ENCODE measurements around the gene CACFD1. TPM values are rescaled to one million over a fixed set of nuclear protein-coding genes. Genes with fewer than 3 reads are reported as not detected.

The CACFD1 gene
- total and polyA plus RNA-seq, 2 of the 4 experiments (the other 2 are of a cell fraction), result 2.0 to 6.6 TPM

- no peak overlapping the region for H2BK120ac ChIP-seq (ENCODE audit: low read depth, low read length)
- H3K9ac ChIP-seq (ENCODE audit: low read depth, low read length), result no peak overlapping the region
- H4K20me1 ChIP-seq (ENCODE audit: insufficient read depth, low read length), result no peaks in the 10 kb centered on the region; the same call in 1 of the 2 replicates
- no peak overlapping the region for H2BK5ac ChIP-seq (ENCODE audit: low read depth, low read length, poor library complexity, severe bottlenecking)
- H3K14ac ChIP-seq (replicated peaks; ENCODE audit: low read depth, low read length), result no peak overlapping the region
- H3K36me3 ChIP-seq (ENCODE audit: control insufficient read depth, insufficient read depth, low read length), result no peaks in the 10 kb centered on the region
- peak; percentile 46 for DNase-seq
- H4K5ac ChIP-seq (ENCODE audit: low read depth, low read length), result no peak overlapping the region
- H3K27me3 ChIP-seq (ENCODE audit: control insufficient read depth, insufficient read depth, low read length), result peaks cover 15% of the 10 kb centered on the region
- no peak overlapping the region for H3K4me2 ChIP-seq (ENCODE audit: low read depth, low read length)
- H2AFZ ChIP-seq (replicated peaks; ENCODE audit: low read length, poor library complexity), result no peak overlapping the region
- H3K4me3 ChIP-seq (ENCODE audit: insufficient read depth, low read depth, low read length), result no peak overlapping the region
- no peak overlapping the region for H3K23ac ChIP-seq (ENCODE audit: low read depth, low read length)
- ChIA-PET CTCF (no interaction called here), POLR2A (ENCODE audit: unreplicated experiment) (no interaction called here)
- no peak overlapping the region for H2AK9ac ChIP-seq (replicated peaks; ENCODE audit: low read depth, low read length, poor library complexity)
- no peaks in the 10 kb centered on the region for H3K4me1 ChIP-seq (ENCODE audit: control insufficient read depth, insufficient read depth, low read length)
- no peak overlapping the region for H3K4ac ChIP-seq (ENCODE audit: low read depth, low read length)
- no peak overlapping the region for H4K91ac ChIP-seq (ENCODE audit: insufficient read depth, low read depth, low read length)
- BruUV-seq (replicated peaks), result no TSS peak
- intact Hi-C loops (cut with micrococcal nuclease) (no loop called here), in situ Hi-C loops (cut with MboI; ENCODE audit: low sequenced_read_pairs) (no loop called here), dilution Hi-C loops (cut with HindIII; ENCODE audit: low sequenced_read_pairs, unreplicated experiment) (no loop called here)
- no peaks in the 10 kb centered on the region for H3K9me1 ChIP-seq (ENCODE audit: insufficient read depth, low read length)
- WGBS, 2 experiments (ENCODE audit: extremely low coverage in 2 of 2, insufficient read length in 1 of 2), result no CpG with 5 or more reads among the region's 8 CpGs
- no peaks in the 10 kb centered on the region for H3K9me3 ChIP-seq (ENCODE audit: control insufficient read depth, insufficient read depth, low read length)
- H3K18ac ChIP-seq (ENCODE audit: low read depth, low read length), result no peak overlapping the region
- H3K79me1 ChIP-seq (ENCODE audit: low read depth in 1 of 2, low read length in 2 of 2), result no peaks in the 10 kb centered on the region
- ATAC-seq (ENCODE audit: low read depth), result peak; percentile 44
- TF ChIP-seq RCOR1 (IDR thresholded peaks at IDR 0.05; ENCODE audit: insufficient replicate concordance, low read length) (peak; percentile 97), USF2 (IDR thresholded peaks at IDR 0.05; ENCODE audit: low read depth, low read length) (no peak), CEBPB (IDR thresholded peaks at IDR 0.05; ENCODE audit: low read depth, low read length) (no peak)
- no peak overlapping the region for H4K8ac ChIP-seq (ENCODE audit: low read depth in 2 of 2, low read length in 2 of 2)
- H2BK15ac ChIP-seq (ENCODE audit: low read depth, low read length), result no peak overlapping the region
- no peak overlapping the region for H3K27ac ChIP-seq (ENCODE audit: insufficient read depth, low read length)
- no peak overlapping the region for H2AK5ac ChIP-seq (ENCODE audit: low read depth, low read length)
- no peak overlapping the region for H2BK20ac ChIP-seq (ENCODE audit: low read depth, low read length)
- H3K56ac ChIP-seq (ENCODE audit: extremely low read depth, insufficient read depth, low read length), result no peak overlapping the region
Observed at GRCh38 chr9:133443982-133444381, 15.8 kb upstream of the CACFD1 start.

Measured in IMR-90 (cell line).